Midbrain (tissue), 1 donor: ENCODE data around the gene PCDHB4.
"Not testable (repeated sequence)": the region's sequence is repeated elsewhere in the genome, so short reads cannot be mapped to it uniquely, and the experiment has no call there.

Experiments used
- DNase-seq: peaks from one replicate; lab custom pipeline; 2025; lab: John Stamatoyannopoulos, UW

PCDHB4 gene

DNA sequence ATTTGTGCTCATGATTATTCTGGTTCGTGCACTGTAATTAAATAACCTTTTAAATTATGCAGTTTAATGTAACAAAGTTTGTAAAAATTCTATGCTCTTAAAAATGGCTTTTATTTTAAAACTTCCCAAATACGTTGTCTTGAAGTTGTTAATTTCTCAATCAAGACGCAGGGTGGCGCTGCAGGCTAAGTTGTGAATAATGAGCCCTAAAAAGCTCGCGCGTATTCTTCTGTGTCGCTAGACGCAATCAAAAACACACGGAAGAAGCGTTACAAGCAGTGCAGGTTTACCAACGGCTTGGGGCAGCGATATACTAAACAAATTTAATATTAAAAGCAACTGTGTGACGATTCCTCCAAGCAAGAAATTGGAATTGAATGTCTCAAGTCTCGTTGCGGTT, at the start of gene PCDHB4:
TSS of gene PCDHB4 (plus strand) at position 256 of the 400 bp plus-strand sequence. CDS start 181 bp downstream, outside the sequence.
- peak; percentile 18 for DNase-seq

DNA sequence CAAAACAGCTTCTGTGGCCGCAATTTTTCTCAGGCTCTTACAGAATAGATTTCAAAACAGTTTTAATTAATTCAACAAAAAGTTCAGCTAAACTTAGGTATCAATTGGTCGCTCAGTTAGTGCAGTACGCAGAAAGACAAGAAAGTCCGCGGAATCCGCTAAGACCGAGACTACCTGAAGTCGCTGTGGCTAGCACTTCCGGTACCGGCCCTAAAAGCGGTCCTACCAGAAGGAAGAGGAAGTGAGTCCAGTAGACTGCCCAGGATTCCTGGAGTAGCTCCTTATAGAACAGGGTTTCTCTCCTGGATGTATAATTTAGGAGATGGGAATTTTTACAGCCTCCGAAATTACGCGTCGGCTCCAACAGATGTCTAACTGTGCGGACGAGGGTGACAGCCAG, 43.8 kb upstream of the PCDHB4 start:
- DNase-seq, result no peak

DNA sequence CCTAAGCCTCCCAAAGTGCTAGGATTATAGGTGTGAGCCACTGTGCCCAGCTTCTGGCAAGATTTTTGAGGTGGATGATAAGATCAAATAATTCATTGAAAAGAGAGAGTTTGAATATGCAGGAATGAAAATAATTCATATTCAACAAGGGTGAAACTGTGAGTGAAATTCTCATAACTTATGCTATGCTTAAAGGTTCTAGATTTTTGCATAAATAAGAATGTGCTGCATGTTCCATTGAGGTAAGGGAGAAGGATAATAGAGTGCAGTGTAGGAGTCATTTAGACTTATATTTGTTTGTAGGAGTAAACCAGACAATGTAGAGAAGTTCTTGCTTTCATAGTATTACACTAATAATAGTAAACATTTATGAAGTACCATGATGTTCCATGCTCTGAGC, 39.4 kb upstream of the PCDHB4 start:
- DNase-seq, result no peak

- peak; percentile 57 for DNase-seq
Measured at GRCh38 chr5:141084487-141084989, 37.1 kb upstream of the PCDHB4 start.

DNA sequence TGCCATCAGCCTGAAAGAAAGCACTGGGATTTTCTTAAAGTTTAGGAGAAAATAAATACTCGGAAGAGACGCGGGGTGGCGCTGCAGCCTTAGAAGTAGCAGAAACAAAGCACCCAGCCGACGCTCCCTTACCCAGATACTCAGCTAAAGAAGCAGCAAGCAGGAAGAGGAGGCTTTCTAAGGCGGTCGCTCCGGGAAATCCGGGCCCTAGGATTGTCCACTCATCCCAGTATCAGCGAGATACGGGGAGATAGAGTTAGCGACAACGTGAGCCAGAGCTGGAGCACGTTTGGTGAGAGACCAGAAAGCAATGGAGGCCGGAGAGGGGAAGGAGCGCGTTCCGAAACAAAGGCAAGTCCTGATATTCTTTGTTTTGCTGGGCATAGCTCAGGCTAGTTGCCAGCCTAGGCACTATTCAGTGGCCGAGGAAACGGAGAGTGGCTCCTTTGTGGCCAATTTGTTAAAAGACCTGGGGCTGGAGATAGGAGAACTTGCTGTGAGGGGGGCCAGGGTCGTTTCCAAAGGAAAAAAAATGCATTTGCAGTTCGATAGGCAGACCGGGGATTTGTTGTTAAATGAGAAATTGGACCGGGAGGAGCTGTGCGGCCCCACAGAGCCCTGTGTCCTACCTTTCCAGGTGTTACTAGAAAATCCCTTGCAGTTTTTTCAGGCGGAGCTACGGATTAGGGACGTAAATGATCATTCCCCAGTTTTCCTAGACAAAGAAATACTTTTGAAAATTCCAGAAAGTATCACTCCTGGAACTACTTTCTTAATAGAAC, 26.9 kb upstream of the PCDHB4 start, which contains the start of gene PCDHB2:
TSS of gene PCDHB2 (plus strand) at position 135 of the 782 bp plus-strand sequence. CDS start at position 311, 176 bp downstream.
- peak; percentile 49 for DNase-seq

DNA sequence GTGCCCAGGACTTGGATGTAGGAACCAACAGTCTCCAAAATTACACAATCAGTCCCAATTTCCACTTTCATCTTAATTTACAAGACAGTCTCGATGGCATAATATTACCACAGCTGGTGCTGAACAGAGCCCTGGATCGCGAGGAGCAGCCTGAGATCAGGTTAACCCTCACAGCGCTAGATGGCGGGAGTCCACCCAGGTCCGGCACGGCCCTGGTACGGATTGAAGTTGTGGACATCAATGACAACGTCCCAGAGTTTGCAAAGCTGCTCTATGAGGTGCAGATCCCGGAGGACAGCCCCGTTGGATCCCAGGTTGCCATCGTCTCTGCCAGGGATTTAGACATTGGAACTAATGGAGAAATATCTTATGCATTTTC, 26.4 kb upstream of the PCDHB4 start:
- DNase-seq, result no peak

DNA sequence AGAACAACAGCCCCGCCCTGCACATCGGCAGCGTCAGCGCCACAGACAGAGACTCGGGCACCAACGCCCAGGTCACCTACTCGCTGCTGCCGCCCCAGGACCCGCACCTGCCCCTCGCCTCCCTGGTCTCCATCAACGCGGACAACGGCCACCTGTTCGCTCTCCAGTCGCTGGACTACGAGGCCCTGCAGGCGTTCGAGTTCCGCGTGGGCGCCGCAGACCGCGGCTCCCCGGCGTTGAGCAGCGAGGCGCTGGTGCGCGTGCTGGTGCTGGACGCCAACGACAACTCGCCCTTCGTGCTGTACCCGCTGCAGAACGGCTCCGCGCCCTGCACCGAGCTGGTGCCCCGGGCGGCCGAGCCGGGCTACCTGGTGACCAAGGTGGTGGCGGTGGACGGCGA, 25.4 kb upstream of the PCDHB4 start:
- DNase-seq, result not testable (repeated sequence)

DNA sequence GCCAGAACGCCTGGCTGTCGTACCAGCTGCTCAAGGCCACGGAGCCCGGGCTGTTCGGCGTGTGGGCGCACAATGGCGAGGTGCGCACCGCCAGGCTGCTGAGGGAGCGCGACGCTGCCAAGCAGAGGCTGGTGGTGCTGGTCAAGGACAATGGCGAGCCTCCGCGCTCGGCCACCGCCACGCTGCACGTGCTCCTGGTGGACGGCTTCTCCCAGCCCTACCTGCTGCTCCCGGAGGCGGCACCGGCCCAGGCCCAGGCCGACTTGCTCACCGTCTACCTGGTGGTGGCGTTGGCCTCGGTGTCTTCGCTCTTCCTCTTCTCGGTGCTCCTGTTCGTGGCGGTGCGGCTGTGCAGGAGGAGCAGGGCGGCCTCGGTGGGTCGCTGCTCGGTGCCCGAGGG, 25.0 kb upstream of the PCDHB4 start:
- not testable (repeated sequence) for DNase-seq

DNA sequence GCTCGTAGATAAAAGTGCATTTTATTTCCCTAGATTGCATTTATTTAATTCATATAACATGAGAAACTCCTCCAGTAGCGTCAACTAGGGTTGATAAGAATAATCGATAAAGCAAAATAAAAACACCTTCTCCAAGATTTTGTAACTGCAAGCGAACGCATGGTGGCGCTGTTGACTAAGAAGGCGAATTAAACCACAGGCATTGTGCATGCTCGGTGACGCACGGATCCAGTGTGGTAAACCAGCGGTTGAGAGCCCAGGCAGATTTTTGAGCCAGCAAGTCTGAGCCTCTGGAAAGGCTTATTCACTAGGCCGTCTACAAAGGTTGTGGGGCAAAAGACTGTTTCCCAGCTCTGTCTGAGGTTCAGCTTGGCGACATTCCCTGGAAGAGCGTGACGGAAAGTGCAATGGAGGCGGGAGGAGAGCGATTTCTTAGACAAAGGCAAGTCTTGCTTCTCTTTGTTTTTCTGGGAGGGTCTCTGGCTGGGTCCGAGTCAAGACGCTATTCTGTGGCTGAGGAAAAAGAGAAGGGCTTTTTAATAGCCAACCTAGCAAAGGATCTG, 21.3 kb upstream of the PCDHB4 start, which contains the start of gene PCDHB3:
TSS of gene PCDHB3 (plus strand) at position 231 of the 563 bp plus-strand sequence. CDS start at position 408, 177 bp downstream.
- DNase-seq, result peak; percentile 30

DNA sequence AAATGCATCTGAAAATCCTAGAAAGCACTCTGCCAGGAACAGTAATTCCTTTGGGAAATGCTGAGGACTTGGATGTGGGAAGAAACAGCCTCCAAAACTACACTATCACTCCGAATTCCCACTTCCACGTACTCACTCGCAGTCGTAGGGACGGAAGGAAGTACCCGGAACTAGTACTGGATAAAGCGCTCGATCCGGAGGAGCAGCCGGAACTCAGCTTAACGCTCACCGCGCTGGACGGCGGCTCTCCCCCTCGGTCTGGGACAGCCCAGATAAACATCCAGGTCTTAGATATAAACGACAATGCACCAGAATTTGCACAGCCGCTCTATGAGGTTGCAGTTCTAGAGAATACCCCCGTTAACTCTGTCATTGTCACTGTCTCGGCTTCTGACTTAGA, 20.6 kb upstream of the PCDHB4 start:
- no peak for DNase-seq

GRCh38 chr5:141102070-141102469, 19.5 kb upstream of the PCDHB4 start:
- not testable (repeated sequence) for DNase-seq

DNA sequence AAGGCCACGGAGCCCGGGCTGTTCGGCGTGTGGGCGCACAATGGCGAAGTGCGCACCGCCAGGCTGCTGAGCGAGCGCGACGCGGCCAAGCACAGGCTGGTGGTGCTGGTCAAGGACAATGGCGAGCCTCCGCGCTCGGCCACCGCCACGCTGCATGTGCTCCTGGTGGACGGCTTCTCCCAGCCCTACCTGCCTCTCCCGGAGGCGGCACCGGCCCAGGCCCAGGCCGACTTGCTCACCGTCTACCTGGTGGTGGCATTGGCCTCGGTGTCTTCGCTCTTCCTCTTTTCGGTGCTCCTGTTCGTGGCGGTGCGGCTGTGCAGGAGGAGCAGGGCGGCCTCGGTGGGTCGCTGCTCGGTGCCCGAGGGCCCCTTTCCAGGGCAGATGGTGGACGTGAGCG, 19.1 kb upstream of the PCDHB4 start:
- not testable (repeated sequence) for DNase-seq

DNA sequence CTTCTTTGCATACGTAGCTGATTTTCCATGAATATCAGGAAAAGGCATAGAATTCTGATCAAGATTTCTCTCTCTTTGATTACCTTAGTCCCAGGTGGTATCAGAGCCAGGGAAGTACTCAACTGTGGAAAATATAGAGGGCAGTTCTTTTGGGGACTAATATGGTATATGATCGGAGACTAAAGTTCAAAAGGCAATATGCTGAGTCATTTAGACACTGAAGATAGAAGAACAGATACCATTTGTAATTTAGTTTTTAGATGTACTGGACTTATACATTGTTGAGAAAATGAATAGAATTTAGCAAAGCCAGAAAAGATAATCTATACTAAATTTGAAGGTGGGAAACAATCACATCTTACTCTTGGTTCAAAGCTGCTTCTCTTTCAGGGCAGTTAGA, 16.3 kb upstream of the PCDHB4 start:
- DNase-seq, result no peak

DNA sequence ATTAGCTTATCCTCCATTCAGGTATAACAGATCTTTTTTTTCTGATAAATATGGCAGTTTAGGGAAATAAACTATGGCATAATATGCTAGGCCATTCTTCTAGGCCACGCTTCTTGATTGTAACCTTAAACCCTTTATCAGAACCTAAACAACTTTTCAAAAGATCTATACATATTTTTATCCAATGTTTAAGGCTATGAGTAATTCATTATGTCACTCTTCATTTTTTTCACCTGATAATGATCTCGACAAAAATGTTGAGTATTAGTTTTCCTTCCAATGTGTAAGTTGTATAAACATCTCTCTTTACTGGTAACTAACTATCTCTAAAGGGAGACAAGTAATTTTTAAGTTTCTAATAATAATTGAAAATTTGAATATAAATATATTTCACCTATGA, 2.4 kb upstream of the PCDHB4 start:
- no peak for DNase-seq

GRCh38 chr5:141121985-141122384, 367 bp downstream of the PCDHB4 start:
- peak; percentile 3 for DNase-seq

- not testable (repeated sequence) for DNase-seq
Measured at GRCh38 chr5:141123396-141124135, 1.9 kb downstream of the PCDHB4 start.

DNA sequence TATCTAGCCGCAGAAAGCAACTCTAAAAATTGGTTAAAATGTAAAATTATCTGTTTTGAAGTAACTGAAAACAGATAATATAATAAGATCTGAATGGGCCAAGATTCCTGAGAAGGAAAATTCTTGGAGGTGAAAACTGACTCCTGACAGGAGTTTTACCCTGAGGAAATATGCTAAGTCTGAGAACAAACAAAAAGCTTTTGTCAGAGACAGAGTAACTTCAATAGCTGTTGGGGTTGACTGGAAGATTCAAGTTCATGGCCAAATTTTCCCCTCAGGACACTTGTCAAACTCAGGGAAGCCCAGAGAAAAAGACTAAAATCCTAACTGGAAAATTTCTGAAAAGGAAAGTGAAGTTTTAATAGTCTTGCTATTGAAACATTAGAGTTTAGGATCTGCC, 5.7 kb downstream of the PCDHB4 start:
- DNase-seq, result no peak

DNA sequence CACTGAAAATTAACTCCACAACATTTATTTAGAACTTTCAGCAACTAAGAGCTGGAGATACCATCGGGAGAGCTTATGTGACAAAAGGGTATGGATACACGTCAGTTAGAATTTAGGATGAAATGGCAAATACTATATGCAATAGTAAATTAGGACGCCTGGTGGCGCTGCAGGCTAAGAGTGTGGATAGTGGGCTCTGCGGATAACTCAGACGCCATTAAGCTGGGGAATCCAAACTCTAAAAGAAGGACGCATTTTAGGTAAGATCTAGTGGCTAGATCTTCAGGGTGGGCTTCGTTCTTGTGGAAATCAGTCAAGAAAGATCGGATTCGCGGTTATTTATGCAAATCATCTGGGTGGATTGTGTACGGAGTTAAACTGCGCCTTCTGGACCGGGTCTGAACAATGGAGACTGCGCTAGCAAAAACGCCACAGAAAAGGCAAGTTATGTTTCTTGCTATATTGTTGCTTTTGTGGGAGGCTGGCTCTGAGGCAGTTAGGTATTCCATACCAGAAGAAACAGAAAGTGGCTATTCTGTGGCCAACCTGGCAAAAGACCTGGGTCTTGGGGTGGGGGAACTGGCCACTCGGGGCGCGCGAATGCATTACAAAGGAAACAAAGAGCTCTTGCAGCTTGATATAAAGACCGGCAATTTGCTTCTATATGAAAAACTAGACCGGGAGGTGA, 13.6 kb downstream of the PCDHB4 start, which contains the start of gene PCDHB5:
TSS of gene PCDHB5 (plus strand) at position 177 of the 688 bp plus-strand sequence. CDS start at position 406, 229 bp downstream.
- DNase-seq, result peak; percentile 28

DNA sequence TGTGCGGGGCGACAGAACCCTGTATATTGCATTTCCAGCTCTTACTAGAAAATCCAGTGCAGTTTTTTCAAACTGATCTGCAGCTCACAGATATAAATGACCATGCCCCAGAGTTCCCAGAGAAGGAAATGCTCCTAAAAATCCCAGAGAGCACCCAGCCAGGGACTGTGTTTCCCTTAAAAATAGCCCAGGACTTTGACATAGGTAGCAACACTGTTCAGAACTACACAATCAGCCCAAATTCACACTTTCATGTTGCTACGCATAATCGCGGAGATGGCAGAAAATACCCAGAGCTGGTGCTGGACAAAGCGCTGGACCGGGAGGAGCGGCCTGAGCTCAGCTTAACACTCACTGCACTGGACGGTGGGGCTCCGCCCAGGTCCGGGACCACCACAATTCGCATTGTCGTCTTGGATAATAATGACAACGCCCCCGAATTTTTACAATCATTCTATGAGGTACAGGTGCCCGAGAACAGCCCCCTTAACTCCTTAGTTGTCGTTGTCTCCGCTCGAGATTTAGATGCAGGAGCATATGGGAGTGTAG, 14.2 kb downstream of the PCDHB4 start:
- DNase-seq, result no peak

GRCh38 chr5:141137346-141137745, 15.7 kb downstream of the PCDHB4 start:
- DNase-seq, result not testable (repeated sequence)

- no peak for DNase-seq
Measured at GRCh38 chr5:141149812-141150211, 28.2 kb downstream of the PCDHB4 start, which contains the start of gene PCDHB6. TSS of gene PCDHB6 (plus strand) at chr5:141150057. CDS start at chr5:141150258, 201 bp downstream.
